HepG2 (cell line): ENCODE results near the gene NELFB. TPM values are rescaled to one million over a fixed set of nuclear protein-coding genes. Genes with fewer than 3 reads are reported as not detected.

Source experiments
- ARNT ChIP-seq: fragments of 450-650 bp; IDR thresholded peaks from 2 replicates; pipeline ENCODE4 v1.6.1; 2017
- E2F1 ChIP-seq: sonication (generic); formaldehyde crosslinking; IDR thresholded peaks from 2 replicates; pipeline ENCODE4 v1.5.0; 2020; ENCODE audit warnings: missing genetic modification reagents
- EHMT2 ChIP-seq: fragments of 200-600 bp; sonication (generic); IDR thresholded peaks from 2 replicates; pipeline ENCODE4 v1.7.0; 2017; ENCODE audit warnings: antibody characterized with exemption, low read depth, low read length, borderline replicate concordance
- GTF3A ChIP-seq: sonication (generic); formaldehyde crosslinking; conservative IDR thresholded peaks from 2 replicates; pipeline ENCODE4 v1.4.0; 2020; ENCODE audit warnings: mild to moderate bottlenecking, missing genetic modification reagents
- MAF1 ChIP-seq: sonication (generic); formaldehyde crosslinking; IDR thresholded peaks from 2 replicates; pipeline ENCODE4 v1.5.0; 2020; ENCODE audit warnings: missing genetic modification reagents, borderline replicate concordance
- NFKB2 ChIP-seq: sonication (generic); formaldehyde crosslinking; IDR thresholded peaks from 2 replicates; pipeline ENCODE4 v1.4.0; 2020; ENCODE audit warnings: missing genetic modification reagents, borderline replicate concordance
- NFKBIZ ChIP-seq: IDR thresholded peaks from 2 replicates; pipeline ENCODE4 v1.6.1; 2018; ENCODE audit warnings: missing genetic modification reagents, missing compliant biosample characterization
- PCBP1 ChIP-seq: fragments of 200-400 bp; formaldehyde crosslinking; IDR thresholded peaks from 2 replicates; pipeline ENCODE4 v1.6.1; 2017; ENCODE audit warnings: mild to moderate bottlenecking, low read depth, low read length, borderline replicate concordance
- TBX2 ChIP-seq: sonication (generic); formaldehyde crosslinking; IDR thresholded peaks from 2 replicates; pipeline ENCODE4 v1.5.0; 2020; ENCODE audit warnings: missing genetic modification reagents, mild to moderate bottlenecking, borderline replicate concordance
- TCF7L2 ChIP-seq: IDR thresholded peaks from 2 replicates; pipeline ENCODE4 v1.6.1; 2011; ENCODE audit warnings: mild to moderate bottlenecking, low read depth, low read length, moderate library complexity
- UBTF ChIP-seq: sonication (generic); formaldehyde crosslinking; IDR thresholded peaks from 2 replicates; pipeline ENCODE4 v1.4.0; 2020; ENCODE audit warnings: mild to moderate bottlenecking, missing genetic modification reagents
- ZFYVE20 ChIP-seq: sonication (generic); formaldehyde crosslinking; IDR thresholded peaks from 2 replicates; pipeline ENCODE4 v1.8.0; 2023; ENCODE audit warnings: low read depth, mild to moderate bottlenecking, moderate library complexity, missing genetic modification reagents, borderline replicate concordance
- ZNF326 ChIP-seq: sonication (generic); formaldehyde crosslinking; IDR thresholded peaks from 2 replicates; pipeline ENCODE4 v1.4.0; 2020; ENCODE audit warnings: missing genetic modification reagents, borderline replicate concordance
- ZNF329 ChIP-seq: sonication (generic); formaldehyde crosslinking; IDR thresholded peaks from 2 replicates; pipeline ENCODE4 v1.9.0; 2021; ENCODE audit warnings: low read depth, mild to moderate bottlenecking, missing genetic modification reagents
- ZNF460 ChIP-seq: sonication (generic); formaldehyde crosslinking; IDR thresholded peaks from 2 replicates; pipeline ENCODE4 v1.5.1; 2020; ENCODE audit warnings: missing genetic modification reagents, mild to moderate bottlenecking, borderline replicate concordance
- polyA plus RNA-seq, 8 experiments: library from polyadenylated mRNA; depleted of rRNA in 3 of 8; stranded (reverse) in 7 of 8; unstranded in 1 of 8; fragments of >200 nt; fragmentation: Illumina TruSeq in 4 of 8; extraction: Trizol in 4 of 8; gene quantifications; 2 replicates each; pipeline versions ENCODE4 v1.2.1 to v1.2.3, GENCODE V29; 2011 to 2016; ENCODE audit warnings: low read depth in 4 of 8, missing spikeins in 1 of 8, mixed read lengths in 1 of 8; ENCODE audit not compliant: insufficient read depth in 1 of 8
- total RNA-seq, 5 experiments: library from RNA; depleted of rRNA; stranded (reverse); fragments of >200 nt; fragmentation: Illumina TruSeq; extraction: Trizol; gene quantifications; 2 replicates each; pipeline ENCODE4 v1.2.3, GENCODE V29; 2016; ENCODE audit warnings: low read depth in 1 of 5
- TF ChIP-seq, protein P1 (sequence below): sonication (generic); formaldehyde crosslinking; IDR thresholded peaks from 2 replicates; pipeline ENCODE4 v1.5.1; 2020; ENCODE audit warnings: missing genetic modification reagents, mild to moderate bottlenecking, borderline replicate concordance
- TF ChIP-seq, protein P2 (sequence below): sonication (generic); formaldehyde crosslinking; IDR thresholded peaks from 2 replicates; pipeline ENCODE4 v1.4.0; 2020; ENCODE audit warnings: missing genetic modification reagents, borderline replicate concordance
- TF ChIP-seq, protein P3 (sequence below): sonication (generic); formaldehyde crosslinking; conservative IDR thresholded peaks from 2 replicates; pipeline ENCODE4 v1.8.1; 2023; ENCODE audit warnings: missing genetic modification reagents
- TF ChIP-seq, protein P4 (sequence below): sonication (generic); formaldehyde crosslinking; IDR thresholded peaks from 2 replicates; pipeline ENCODE4 v1.4.0; 2020; ENCODE audit warnings: missing genetic modification reagents

The NELFB gene
- total and polyA plus RNA-seq, 2 of the 13 experiments (the other 11 are each of a cell fraction or from before 2014, with no cell fraction given) = 26.5 to 45.8 TPM

GRCh38 chr9:137223078-137223970 lies 31.8 kb upstream of the NELFB start (continued):
- TF ChIP-seq, protein P1, sequence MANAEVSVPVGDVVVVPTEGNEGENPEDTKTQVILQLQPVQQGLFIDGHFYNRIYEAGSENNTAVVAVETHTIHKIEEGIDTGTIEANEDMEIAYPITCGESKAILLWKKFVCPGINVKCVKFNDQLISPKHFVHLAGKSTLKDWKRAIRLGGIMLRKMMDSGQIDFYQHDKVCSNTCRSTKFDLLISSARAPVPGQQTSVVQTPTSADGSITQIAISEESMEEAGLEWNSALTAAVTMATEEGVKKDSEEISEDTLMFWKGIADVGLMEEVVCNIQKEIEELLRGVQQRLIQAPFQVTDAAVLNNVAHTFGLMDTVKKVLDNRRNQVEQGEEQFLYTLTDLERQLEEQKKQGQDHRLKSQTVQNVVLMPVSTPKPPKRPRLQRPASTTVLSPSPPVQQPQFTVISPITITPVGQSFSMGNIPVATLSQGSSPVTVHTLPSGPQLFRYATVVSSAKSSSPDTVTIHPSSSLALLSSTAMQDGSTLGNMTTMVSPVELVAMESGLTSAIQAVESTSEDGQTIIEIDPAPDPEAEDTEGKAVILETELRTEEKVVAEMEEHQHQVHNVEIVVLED = 0 out of 2 replicates have a peak, but pooled peaks have one; percentile 27
- TF ChIP-seq NFKBIZ (CRISPR knock-in tag) (no peak), EHMT2 (no peak), PCBP1 (no peak), UBTF (CRISPR knock-in tag) (0 out of 2 replicates have a peak, but pooled peaks have one; percentile 3), ZFYVE20 (CRISPR knock-in tag) (no peak), E2F1 (CRISPR knock-in tag) (no peak), TCF7L2 (no peak), ZNF326 (no peak; the same call in 1 of the 2 replicates), NFKB2 (CRISPR knock-in tag) (no peak), TBX2 (peak; percentile 39), ZNF329 (CRISPR knock-in tag) (no peak), ZNF460 (no peak), MAF1 (no peak), ARNT (no peak), GTF3A (CRISPR knock-in tag) (no peak)
- TF ChIP-seq, protein P2, sequence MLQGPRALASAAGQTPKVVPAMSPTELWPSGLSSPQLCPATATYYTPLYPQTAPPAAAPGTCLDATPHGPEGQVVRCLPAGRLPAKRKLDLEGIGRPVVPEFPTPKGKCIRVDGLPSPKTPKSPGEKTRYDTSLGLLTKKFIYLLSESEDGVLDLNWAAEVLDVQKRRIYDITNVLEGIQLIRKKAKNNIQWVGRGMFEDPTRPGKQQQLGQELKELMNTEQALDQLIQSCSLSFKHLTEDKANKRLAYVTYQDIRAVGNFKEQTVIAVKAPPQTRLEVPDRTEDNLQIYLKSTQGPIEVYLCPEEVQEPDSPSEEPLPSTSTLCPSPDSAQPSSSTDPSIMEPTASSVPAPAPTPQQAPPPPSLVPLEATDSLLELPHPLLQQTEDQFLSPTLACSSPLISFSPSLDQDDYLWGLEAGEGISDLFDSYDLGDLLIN = no peak
- TF ChIP-seq, protein P3, sequence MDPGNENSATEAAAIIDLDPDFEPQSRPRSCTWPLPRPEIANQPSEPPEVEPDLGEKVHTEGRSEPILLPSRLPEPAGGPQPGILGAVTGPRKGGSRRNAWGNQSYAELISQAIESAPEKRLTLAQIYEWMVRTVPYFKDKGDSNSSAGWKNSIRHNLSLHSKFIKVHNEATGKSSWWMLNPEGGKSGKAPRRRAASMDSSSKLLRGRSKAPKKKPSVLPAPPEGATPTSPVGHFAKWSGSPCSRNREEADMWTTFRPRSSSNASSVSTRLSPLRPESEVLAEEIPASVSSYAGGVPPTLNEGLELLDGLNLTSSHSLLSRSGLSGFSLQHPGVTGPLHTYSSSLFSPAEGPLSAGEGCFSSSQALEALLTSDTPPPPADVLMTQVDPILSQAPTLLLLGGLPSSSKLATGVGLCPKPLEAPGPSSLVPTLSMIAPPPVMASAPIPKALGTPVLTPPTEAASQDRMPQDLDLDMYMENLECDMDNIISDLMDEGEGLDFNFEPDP (CRISPR knock-in tag) = no peak
- TF ChIP-seq, protein P4, sequence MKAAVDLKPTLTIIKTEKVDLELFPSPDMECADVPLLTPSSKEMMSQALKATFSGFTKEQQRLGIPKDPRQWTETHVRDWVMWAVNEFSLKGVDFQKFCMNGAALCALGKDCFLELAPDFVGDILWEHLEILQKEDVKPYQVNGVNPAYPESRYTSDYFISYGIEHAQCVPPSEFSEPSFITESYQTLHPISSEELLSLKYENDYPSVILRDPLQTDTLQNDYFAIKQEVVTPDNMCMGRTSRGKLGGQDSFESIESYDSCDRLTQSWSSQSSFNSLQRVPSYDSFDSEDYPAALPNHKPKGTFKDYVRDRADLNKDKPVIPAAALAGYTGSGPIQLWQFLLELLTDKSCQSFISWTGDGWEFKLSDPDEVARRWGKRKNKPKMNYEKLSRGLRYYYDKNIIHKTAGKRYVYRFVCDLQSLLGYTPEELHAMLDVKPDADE (CRISPR knock-in tag) = no peak
